ENCODE results near the gene ZNF79. TPM values are rescaled to one million over a fixed set of nuclear protein-coding genes. Genes with fewer than 3 reads are reported as not detected.

Gene ZNF79
- total and polyA plus RNA-seq, 9 of the 15 experiments (the other 6 are each of a cell fraction or from before 2014, with no cell fraction given): 0.62 to 7.0 (median 4.1) TPM

GRCh38 chr9:127390563-127390962 is 33.6 kb upstream of the ZNF79 start:
- DNase-seq (ENCODE audit: extremely low read depth in 1 of 4, low spot score in 3 of 4) (peak; percentile 22 to 41 (median 38)), FAIRE-seq (no peak), ATAC-seq (peak; percentile 62)
- 11% methylated on average over 5 of the region's 5 CpGs for WGBS (ENCODE audit: insufficient coverage, low coverage, missing lambda C conversion rate)
- no peaks in the 10 kb centered on the region for H3K9me1 ChIP-seq (ENCODE audit: control insufficient read depth, insufficient read depth, low read length)
- ChIA-PET POLR2A (no interaction called here), CTCF (ENCODE audit: low intra/inter-chr PET ratio) (no interaction called here)
- BruUV-seq (replicated peaks): no TSS peak
- in situ Hi-C loops (cut with MboI): no loop called here
- H3K4me1 ChIP-seq (replicated peaks in 1 of 2; ENCODE audit: control insufficient read depth in 2 of 2, insufficient read depth in 2 of 2, low read length in 2 of 2): peaks cover 2 to 4% of the 10 kb centered on the region in 2 experiments; a peak in 2 of 5 replicates
- no peaks in the 10 kb centered on the region for H3K36me3 ChIP-seq (ENCODE audit: control insufficient read depth, insufficient read depth, low read length)
- H4K20me1 ChIP-seq (replicated peaks; ENCODE audit: control insufficient read depth, insufficient read depth, low read length): no peaks in the 10 kb centered on the region
- H2AFZ ChIP-seq (ENCODE audit: low read depth, low read length): no peak overlapping the region
- H3K9ac ChIP-seq (ENCODE audit: insufficient read depth in 1 of 2, low read depth in 2 of 2, low read length in 2 of 2): no peak overlapping the region
- H3K9me3 ChIP-seq (replicated peaks; ENCODE audit: control insufficient read depth, insufficient read depth, low read depth, low read length): no peaks in the 10 kb centered on the region
- H3K27me3 ChIP-seq (ENCODE audit: control insufficient read depth in 2 of 2, insufficient read depth in 2 of 2, low read length in 2 of 2): peaks cover 8 to 15% of the 10 kb centered on the region in 2 experiments; a peak in 4 of 5 replicates
- no peak overlapping the region for H3K27ac ChIP-seq (ENCODE audit: extremely low read depth, low read depth, low read length)
- intact Hi-C loops (cut with micrococcal nuclease): no loop called here
- H3K4me2 ChIP-seq (ENCODE audit: insufficient read depth, low read length): no peak overlapping the region
- H3K4me3 ChIP-seq: no peak overlapping the region
- no peaks in the 10 kb centered on the region for H3K79me2 ChIP-seq (ENCODE audit: control insufficient read depth, insufficient read depth, low read length)
- no peak for TF ChIP-seq CBX8 (IDR thresholded peaks at IDR 0.05; ENCODE audit: borderline replicate concordance, extremely low read depth, low read depth, low read length, poor library complexity, severe bottlenecking)
- peak; percentile 12; the same call in 1 of the 2 replicates for TF ChIP-seq CBFA2T3 (IDR thresholded peaks at IDR 0.05)
- no peak for TF ChIP-seq SMC3 (conservative IDR thresholded peaks at IDR 0.05; ENCODE audit: insufficient read depth, low read depth, low read length)
- no peak for TF ChIP-seq ZNF644 (tag; IDR thresholded peaks at IDR 0.05; ENCODE audit: low read depth)
- TF ChIP-seq CREM (IDR thresholded peaks at IDR 0.05; ENCODE audit: low read depth): peak; percentile 47
- TF ChIP-seq, protein P1, sequence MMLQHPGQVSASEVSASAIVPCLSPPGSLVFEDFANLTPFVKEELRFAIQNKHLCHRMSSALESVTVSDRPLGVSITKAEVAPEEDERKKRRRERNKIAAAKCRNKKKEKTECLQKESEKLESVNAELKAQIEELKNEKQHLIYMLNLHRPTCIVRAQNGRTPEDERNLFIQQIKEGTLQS (IDR thresholded peaks at IDR 0.05): peak; percentile 82
- TF ChIP-seq, protein P1 (CRISPR knock-in tag; conservative IDR thresholded peaks at IDR 0.05): no peak
- peak; percentile 39; the same call in 1 of the 2 replicates for TF ChIP-seq ESRRA (IDR thresholded peaks at IDR 0.05; ENCODE audit: borderline replicate concordance, low read depth)
- TF ChIP-seq RCOR1 (IDR thresholded peaks at IDR 0.05; ENCODE audit: borderline replicate concordance in 1 of 2, low read depth in 2 of 2, low read length in 2 of 2): peak in 1 of 2 experiments; percentile 62; a peak in 1 of 4 replicates
- TF ChIP-seq, protein P2, sequence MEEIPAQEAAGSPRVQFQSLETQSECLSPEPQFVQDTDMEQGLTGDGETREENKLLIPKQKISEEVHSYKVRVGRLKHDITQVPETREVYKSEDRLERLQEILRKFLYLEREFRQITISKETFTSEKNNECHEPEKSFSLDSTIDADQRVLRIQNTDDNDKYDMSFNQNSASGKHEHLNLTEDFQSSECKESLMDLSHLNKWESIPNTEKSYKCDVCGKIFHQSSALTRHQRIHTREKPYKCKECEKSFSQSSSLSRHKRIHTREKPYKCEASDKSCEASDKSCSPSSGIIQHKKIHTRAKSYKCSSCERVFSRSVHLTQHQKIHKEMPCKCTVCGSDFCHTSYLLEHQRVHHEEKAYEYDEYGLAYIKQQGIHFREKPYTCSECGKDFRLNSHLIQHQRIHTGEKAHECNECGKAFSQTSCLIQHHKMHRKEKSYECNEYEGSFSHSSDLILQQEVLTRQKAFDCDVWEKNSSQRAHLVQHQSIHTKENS (CRISPR knock-in tag; IDR thresholded peaks at IDR 0.05): no peak
- TF ChIP-seq JUND (IDR thresholded peaks at IDR 0.05; ENCODE audit: borderline replicate concordance, low read depth, low read length): peak; percentile 77
- peak; percentile 57; the same call in 1 of the 3 replicates for TF ChIP-seq JUND (tag; IDR thresholded peaks at IDR 0.05; ENCODE audit: borderline replicate concordance, low read depth, low read length)
- no peak for TF ChIP-seq SRSF9 (IDR thresholded peaks at IDR 0.05; ENCODE audit: borderline replicate concordance, low read depth, low read length)
- peak; percentile 77 for TF ChIP-seq JUN (IDR thresholded peaks at IDR 0.05; ENCODE audit: borderline replicate concordance, low read depth, low read length)
- no peak for TF ChIP-seq JUN (CRISPR knock-in tag; IDR thresholded peaks at IDR 0.05; ENCODE audit: borderline replicate concordance)
- TF ChIP-seq CHCHD3 (CRISPR knock-in tag; IDR thresholded peaks at IDR 0.05): no peak
- TF ChIP-seq ATF7 (IDR thresholded peaks at IDR 0.05): peak; percentile 57; the same call in 1 of the 2 replicates
- TF ChIP-seq ARID1B (IDR thresholded peaks at IDR 0.05): peak; percentile 36; the same call in 1 of the 2 replicates
- TF ChIP-seq, protein P3, sequence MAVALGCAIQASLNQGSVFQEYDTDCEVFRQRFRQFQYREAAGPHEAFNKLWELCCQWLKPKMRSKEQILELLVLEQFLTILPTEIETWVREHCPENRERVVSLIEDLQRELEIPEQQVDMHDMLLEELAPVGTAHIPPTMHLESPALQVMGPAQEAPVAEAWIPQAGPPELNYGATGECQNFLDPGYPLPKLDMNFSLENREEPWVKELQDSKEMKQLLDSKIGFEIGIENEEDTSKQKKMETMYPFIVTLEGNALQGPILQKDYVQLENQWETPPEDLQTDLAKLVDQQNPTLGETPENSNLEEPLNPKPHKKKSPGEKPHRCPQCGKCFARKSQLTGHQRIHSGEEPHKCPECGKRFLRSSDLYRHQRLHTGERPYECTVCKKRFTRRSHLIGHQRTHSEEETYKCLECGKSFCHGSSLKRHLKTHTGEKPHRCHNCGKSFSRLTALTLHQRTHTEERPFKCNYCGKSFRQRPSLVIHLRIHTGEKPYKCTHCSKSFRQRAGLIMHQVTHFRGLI (CRISPR knock-in tag; IDR thresholded peaks at IDR 0.05): no peak
- TF ChIP-seq NR2C1 (IDR thresholded peaks at IDR 0.05): peak; percentile 33; the same call in 1 of the 2 replicates
- no peak for TF ChIP-seq NR2C1 (tag; IDR thresholded peaks at IDR 0.05)
